Loucy (cell line): ENCODE measurements around the gene ACVR1.

ENCODE experiments used
- H2AFZ ChIP-seq: fragments of 200-600 bp; sonication (generic); 2 replicates; pipeline ENCODE4 v1.6.0; 2016; ENCODE audit warnings: antibody characterized with exemption, mild to moderate bottlenecking, low read length, moderate library complexity
- H3F3A ChIP-seq: fragments of 200-600 bp; 2 replicates; pipeline ENCODE4 v1.6.0; 2016; ENCODE audit warnings: antibody characterized with exemption, low read depth, mild to moderate bottlenecking
- H3K27me3 ChIP-seq: fragments of 200-600 bp; sonication (generic); 2 replicates; pipeline ENCODE4 v1.6.1; 2014; ENCODE audit warnings: low read length, mild to moderate bottlenecking; ENCODE audit not compliant: insufficient read depth, poor library complexity, severe bottlenecking
- H3K36me3 ChIP-seq: fragments of 200-600 bp; sonication (generic); 2 replicates; pipeline ENCODE4 v1.6.1; 2016; ENCODE audit warnings: low read length; ENCODE audit not compliant: insufficient read depth
- H3K4me1 ChIP-seq: fragments of 200-600 bp; sonication (generic); 2 replicates; pipeline ENCODE4 v1.5.1; 2014; ENCODE audit warnings: low read length, mild to moderate bottlenecking; ENCODE audit not compliant: insufficient read depth, poor library complexity, severe bottlenecking
- H3K4me2 ChIP-seq: fragments of 200-600 bp; sonication (generic); 2 replicates; pipeline ENCODE4 v1.6.0; 2014; ENCODE audit warnings: antibody characterized with exemption, low read length, low read depth, mild to moderate bottlenecking; ENCODE audit not compliant: poor library complexity, severe bottlenecking
- H3K4me3 ChIP-seq: fragments of 200-600 bp; sonication (generic); 2 replicates; pipeline ENCODE4 v1.5.1; 2014; ENCODE audit warnings: low read length, mild to moderate bottlenecking, mixed read lengths; ENCODE audit not compliant: poor library complexity, severe bottlenecking
- H3K79me2 ChIP-seq: fragments of 200-600 bp; sonication (generic); 2 replicates; pipeline ENCODE4 v1.6.1; 2014; ENCODE audit warnings: low read length; ENCODE audit not compliant: insufficient read depth
- H3K9ac ChIP-seq: fragments of 200-600 bp; sonication (generic); 2 replicates; pipeline ENCODE4 v1.6.0; 2014; ENCODE audit warnings: mild to moderate bottlenecking, low read depth, low read length, moderate library complexity; ENCODE audit not compliant: poor library complexity, severe bottlenecking
- H3K9me2 ChIP-seq: fragments of 200-600 bp; sonication (generic); replicated peaks from 2 replicates; pipeline ENCODE4 v1.6.1; 2016; ENCODE audit warnings: low read depth, low read length, mixed read lengths
- H3K9me3 ChIP-seq: fragments of 200-600 bp; sonication (generic); 2 replicates; pipeline ENCODE4 v1.6.1; 2014; ENCODE audit warnings: mild to moderate bottlenecking, antibody characterized with exemption, low read length, low read depth; ENCODE audit not compliant: insufficient read depth
- H4K20me1 ChIP-seq: fragments of 200-600 bp; sonication (generic); 2 replicates; pipeline ENCODE4 v1.6.0; 2014; ENCODE audit warnings: antibody characterized with exemption, low read length, mild to moderate bottlenecking; ENCODE audit not compliant: insufficient read depth, poor library complexity, severe bottlenecking
- CTCF ChIP-seq: fragments of 200-600 bp; sonication (generic); conservative IDR thresholded peaks from 2 replicates; pipeline ENCODE4 v1.5.1; 2014; ENCODE audit warnings: mild to moderate bottlenecking, antibody characterized with exemption, low read length
- EZH2phosphoT487 ChIP-seq: fragments of 200-600 bp; IDR thresholded peaks from 2 replicates; pipeline ENCODE4 v1.6.1; 2018; ENCODE audit warnings: antibody characterized with exemption, mild to moderate bottlenecking, moderate library complexity, borderline replicate concordance

Gene ACVR1

GRCh38 chr2:157842106-157842879, 33.8 kb downstream of the ACVR1 start:
- peaks cover 16% of the 10 kb centered on the region for H3K4me1 ChIP-seq
- H3K79me2 ChIP-seq = no peaks in the 10 kb centered on the region
- no peak overlapping the region for H3K4me2 ChIP-seq
- no peak overlapping the region for H2AFZ ChIP-seq
- H3K9me2 ChIP-seq = no peaks in the 10 kb centered on the region
- H4K20me1 ChIP-seq = no peaks in the 10 kb centered on the region
- H3K9ac ChIP-seq = no peak overlapping the region
- no peak overlapping the region for H3K4me3 ChIP-seq
- H3K36me3 ChIP-seq = no peaks in the 10 kb centered on the region
- no peaks in the 10 kb centered on the region for H3K27me3 ChIP-seq
- no peaks in the 10 kb centered on the region for H3F3A ChIP-seq
- H3K9me3 ChIP-seq = no peaks in the 10 kb centered on the region
- TF ChIP-seq CTCF (no peak), EZH2phosphoT487 (no peak)

GRCh38 chr2:157841485-157841884, 34.6 kb downstream of the ACVR1 start:
- Histone ChIP-seq H3K9me3 (no peaks in the 10 kb centered on the region), H3K4me1 (peaks cover 24% of the 10 kb centered on the region), H3F3A (no peaks in the 10 kb centered on the region)

GRCh38 chr2:157840568-157841156, 35.5 kb downstream of the ACVR1 start:
- Histone ChIP-seq H4K20me1 (no peaks in the 10 kb centered on the region), H3K79me2 (no peaks in the 10 kb centered on the region), H3K4me2 (no peak overlapping the region), H3F3A (no peaks in the 10 kb centered on the region), H3K9me2 (no peaks in the 10 kb centered on the region), H3K27me3 (no peaks in the 10 kb centered on the region), H3K36me3 (no peaks in the 10 kb centered on the region), H3K9ac (no peak overlapping the region), H2AFZ (no peak overlapping the region), H3K4me1 (peaks cover 30% of the 10 kb centered on the region), H3K4me3 (no peak overlapping the region), H3K9me3 (no peaks in the 10 kb centered on the region)
- TF ChIP-seq CTCF = no peak
- TF ChIP-seq EZH2phosphoT487 = no peak

More at GRCh38 chr2:157841485-157841884, 34.6 kb downstream of the ACVR1 start:
- H3K79me2 ChIP-seq = no peaks in the 10 kb centered on the region
- H3K9me2 ChIP-seq = no peaks in the 10 kb centered on the region
- H3K4me3 ChIP-seq = no peak overlapping the region
- no peak overlapping the region for H3K9ac ChIP-seq
- H3K4me2 ChIP-seq = no peak overlapping the region
- no peaks in the 10 kb centered on the region for H3K36me3 ChIP-seq
- H2AFZ ChIP-seq = no peak overlapping the region
- H3K27me3 ChIP-seq = no peaks in the 10 kb centered on the region
- TF ChIP-seq CTCF (no peak), EZH2phosphoT487 (no peak)
- H4K20me1 ChIP-seq = no peaks in the 10 kb centered on the region
